Measurements from ENCODE around the gene PNISR.

The PNISR gene

GRCh38 chr6:99359800-99360199, 65.3 kb downstream of the PNISR start:
- H3K9ac ChIP-seq (ENCODE audit: low read length) = no peak overlapping the region
- no peaks in the 10 kb centered on the region for H3K9me3 ChIP-seq (replicated peaks; ENCODE audit: insufficient read depth, low read length)
- TF ChIP-seq EZH2phosphoT487 (IDR thresholded peaks at IDR 0.05; ENCODE audit: low read length) (no peak), CTCF (IDR thresholded peaks at IDR 0.05; ENCODE audit: low read length) (no peak), EZH2 (optimal IDR thresholded peaks at IDR 0.05; ENCODE audit: low read depth, low read length) (no peak)
- no peaks in the 10 kb centered on the region for H4K20me1 ChIP-seq (ENCODE audit: insufficient read depth, low read length)
- H3K4me3 ChIP-seq (ENCODE audit: low read length) = no peak overlapping the region
- H3K36me3 ChIP-seq (replicated peaks; ENCODE audit: insufficient read depth, low read length) = no peaks in the 10 kb centered on the region
- H3K27me3 ChIP-seq (replicated peaks; ENCODE audit: insufficient read depth, low read length) = no peaks in the 10 kb centered on the region
- no peak overlapping the region for H3K4me2 ChIP-seq (ENCODE audit: low read depth, low read length)
- H3K9me2 ChIP-seq (replicated peaks; ENCODE audit: insufficient read depth, low read length) = no peaks in the 10 kb centered on the region
- no peaks in the 10 kb centered on the region for H3F3A ChIP-seq (ENCODE audit: insufficient read depth, low read length)
- H3K79me2 ChIP-seq (ENCODE audit: low read length) = no peaks in the 10 kb centered on the region
- H3K27ac ChIP-seq (ENCODE audit: low read length) = no peak overlapping the region
- no peaks in the 10 kb centered on the region for H3K4me1 ChIP-seq (ENCODE audit: low read length)
- H2AFZ ChIP-seq (ENCODE audit: low read length) = no peak overlapping the region
- DNase-seq = no peak

DNA sequence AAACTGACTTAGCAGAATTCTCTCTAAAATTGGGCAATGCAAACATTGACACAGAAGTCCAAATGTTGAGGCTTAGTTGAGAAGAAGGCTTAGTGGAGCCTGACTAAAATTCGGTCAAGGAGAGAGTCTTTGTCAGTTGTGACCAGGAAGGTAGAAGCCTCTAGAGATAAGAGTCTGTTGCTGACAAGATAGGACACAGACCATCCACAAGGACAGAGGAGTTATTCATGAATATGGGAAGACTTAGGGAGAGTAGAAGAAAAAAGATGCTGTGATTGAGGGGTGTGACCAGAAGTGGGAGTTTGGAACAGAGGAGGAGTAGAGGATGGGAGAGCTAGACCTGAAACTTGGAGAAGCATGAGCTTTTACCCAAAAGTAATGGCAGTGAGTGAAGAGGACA, 68.5 kb downstream of the PNISR start:
- H3K27me3 ChIP-seq (replicated peaks; ENCODE audit: insufficient read depth, low read length) = no peaks in the 10 kb centered on the region
- no peak overlapping the region for H2AFZ ChIP-seq (ENCODE audit: low read length)
- no peaks in the 10 kb centered on the region for H3K36me3 ChIP-seq (replicated peaks; ENCODE audit: insufficient read depth, low read length)
- no peaks in the 10 kb centered on the region for H3K4me1 ChIP-seq (ENCODE audit: low read length)
- H3K79me2 ChIP-seq (ENCODE audit: low read length) = no peaks in the 10 kb centered on the region
- H3K27ac ChIP-seq (ENCODE audit: low read length) = no peak overlapping the region
- H3K9ac ChIP-seq (ENCODE audit: low read length) = no peak overlapping the region
- TF ChIP-seq EZH2phosphoT487 (IDR thresholded peaks at IDR 0.05; ENCODE audit: low read length) (no peak), CTCF (IDR thresholded peaks at IDR 0.05; ENCODE audit: low read length) (no peak), EZH2 (optimal IDR thresholded peaks at IDR 0.05; ENCODE audit: low read depth, low read length) (no peak)
- no peaks in the 10 kb centered on the region for H3K9me2 ChIP-seq (replicated peaks; ENCODE audit: insufficient read depth, low read length)
- H3K4me2 ChIP-seq (ENCODE audit: low read depth, low read length) = no peak overlapping the region
- DNase-seq = no peak
- H3K4me3 ChIP-seq (ENCODE audit: low read length) = no peak overlapping the region
- H3K9me3 ChIP-seq (replicated peaks; ENCODE audit: insufficient read depth, low read length) = no peaks in the 10 kb centered on the region
- H4K20me1 ChIP-seq (ENCODE audit: insufficient read depth, low read length) = no peaks in the 10 kb centered on the region
- H3F3A ChIP-seq (ENCODE audit: insufficient read depth, low read length) = no peaks in the 10 kb centered on the region

GRCh38 chr6:99354983-99355382, 70.1 kb downstream of the PNISR start:
- H3K27me3 ChIP-seq (replicated peaks; ENCODE audit: insufficient read depth, low read length) = no peaks in the 10 kb centered on the region
- H3K4me2 ChIP-seq (ENCODE audit: low read depth, low read length) = no peak overlapping the region
- H3K9ac ChIP-seq (ENCODE audit: low read length) = no peak overlapping the region
- DNase-seq = no peak
- H4K20me1 ChIP-seq (ENCODE audit: insufficient read depth, low read length) = no peaks in the 10 kb centered on the region
- no peaks in the 10 kb centered on the region for H3K36me3 ChIP-seq (replicated peaks; ENCODE audit: insufficient read depth, low read length)
- H2AFZ ChIP-seq (ENCODE audit: low read length) = no peak overlapping the region
- H3K9me3 ChIP-seq (replicated peaks; ENCODE audit: insufficient read depth, low read length) = no peaks in the 10 kb centered on the region
- H3K4me1 ChIP-seq (ENCODE audit: low read length) = no peaks in the 10 kb centered on the region
- no peak for TF ChIP-seq EZH2 (optimal IDR thresholded peaks at IDR 0.05; ENCODE audit: low read depth, low read length)
- TF ChIP-seq CTCF (IDR thresholded peaks at IDR 0.05; ENCODE audit: low read length) = no peak
- no peak for TF ChIP-seq EZH2phosphoT487 (IDR thresholded peaks at IDR 0.05; ENCODE audit: low read length)
- no peak overlapping the region for H3K4me3 ChIP-seq (ENCODE audit: low read length)
- no peaks in the 10 kb centered on the region for H3K79me2 ChIP-seq (ENCODE audit: low read length)
- no peaks in the 10 kb centered on the region for H3K9me2 ChIP-seq (replicated peaks; ENCODE audit: insufficient read depth, low read length)
- no peak overlapping the region for H3K27ac ChIP-seq (ENCODE audit: low read length)
- no peaks in the 10 kb centered on the region for H3F3A ChIP-seq (ENCODE audit: insufficient read depth, low read length)
